GM13976 (cell line): ENCODE data around the gene PDE9A.

ENCODE experiments used
- DNase-seq: peaks from one replicate; pipeline ENCODE4 v3.0.0; 2012; ENCODE audit warnings: low spot score
- in situ Hi-C: fragments of 300-500 bp; cut with MboI; formaldehyde crosslinking; loops from one replicate; pipeline ENCODE4 v1.12.0; 2022; ENCODE audit warnings: low sequenced_read_pairs, mixed read lengths, inconsistent platforms; ENCODE audit not compliant: unreplicated experiment
- TF ChIP-seq, protein P1 (sequence below): IDR thresholded peaks from 2 replicates; pipeline ENCODE4 v1.5.1; 2012; ENCODE audit warnings: borderline replicate concordance, mild to moderate bottlenecking; ENCODE audit not compliant: insufficient read depth; ENCODE audit errors: extremely low read depth, missing control alignments, control extremely low read depth

The PDE9A gene

DNA sequence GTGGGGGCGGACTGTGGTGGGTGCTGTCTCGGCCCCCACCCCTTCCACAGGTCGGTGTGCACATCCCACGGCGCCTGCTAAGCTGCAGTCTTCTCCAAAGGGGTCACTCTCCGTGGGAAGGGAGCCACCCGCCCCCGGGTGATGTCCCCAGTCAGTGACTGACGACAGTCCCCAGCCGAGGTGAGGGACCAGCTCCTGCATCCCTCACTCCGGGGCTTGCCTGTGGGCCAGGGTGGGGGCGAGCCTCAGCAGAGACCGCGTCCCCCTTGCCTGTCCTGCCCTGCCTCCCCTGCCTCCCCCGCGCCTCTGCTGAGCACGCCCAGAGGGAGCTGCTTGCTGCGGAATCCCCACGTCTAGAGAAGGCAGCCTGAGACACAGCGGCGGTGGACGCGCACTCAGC is 35.9 kb upstream of the PDE9A start:
- in situ Hi-C loops, result no loop called here
- TF ChIP-seq, protein P1, sequence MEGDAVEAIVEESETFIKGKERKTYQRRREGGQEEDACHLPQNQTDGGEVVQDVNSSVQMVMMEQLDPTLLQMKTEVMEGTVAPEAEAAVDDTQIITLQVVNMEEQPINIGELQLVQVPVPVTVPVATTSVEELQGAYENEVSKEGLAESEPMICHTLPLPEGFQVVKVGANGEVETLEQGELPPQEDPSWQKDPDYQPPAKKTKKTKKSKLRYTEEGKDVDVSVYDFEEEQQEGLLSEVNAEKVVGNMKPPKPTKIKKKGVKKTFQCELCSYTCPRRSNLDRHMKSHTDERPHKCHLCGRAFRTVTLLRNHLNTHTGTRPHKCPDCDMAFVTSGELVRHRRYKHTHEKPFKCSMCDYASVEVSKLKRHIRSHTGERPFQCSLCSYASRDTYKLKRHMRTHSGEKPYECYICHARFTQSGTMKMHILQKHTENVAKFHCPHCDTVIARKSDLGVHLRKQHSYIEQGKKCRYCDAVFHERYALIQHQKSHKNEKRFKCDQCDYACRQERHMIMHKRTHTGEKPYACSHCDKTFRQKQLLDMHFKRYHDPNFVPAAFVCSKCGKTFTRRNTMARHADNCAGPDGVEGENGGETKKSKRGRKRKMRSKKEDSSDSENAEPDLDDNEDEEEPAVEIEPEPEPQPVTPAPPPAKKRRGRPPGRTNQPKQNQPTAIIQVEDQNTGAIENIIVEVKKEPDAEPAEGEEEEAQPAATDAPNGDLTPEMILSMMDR, result no peak
- DNase-seq, result no peak

DNA sequence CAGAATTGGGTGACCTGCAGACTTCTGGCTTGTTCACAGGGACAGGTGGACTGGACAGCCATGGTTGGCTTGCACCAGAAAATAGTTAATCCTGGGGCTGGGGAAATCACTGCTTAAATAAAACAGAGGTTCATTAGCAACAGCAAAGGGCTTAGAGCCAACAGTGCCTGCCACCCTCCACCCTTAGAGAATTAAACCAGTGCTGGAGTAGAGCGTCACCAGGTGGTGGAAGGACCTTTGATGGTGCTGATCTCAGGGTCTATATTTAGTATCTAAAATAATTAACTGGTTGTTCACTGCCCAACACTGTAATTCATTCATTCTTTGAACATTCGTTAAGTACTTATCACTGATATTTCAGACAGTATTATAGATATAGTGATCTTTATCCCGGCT is 34.7 kb upstream of the PDE9A start:
- DNase-seq, result no peak
- in situ Hi-C loops, result no loop called here

DNA sequence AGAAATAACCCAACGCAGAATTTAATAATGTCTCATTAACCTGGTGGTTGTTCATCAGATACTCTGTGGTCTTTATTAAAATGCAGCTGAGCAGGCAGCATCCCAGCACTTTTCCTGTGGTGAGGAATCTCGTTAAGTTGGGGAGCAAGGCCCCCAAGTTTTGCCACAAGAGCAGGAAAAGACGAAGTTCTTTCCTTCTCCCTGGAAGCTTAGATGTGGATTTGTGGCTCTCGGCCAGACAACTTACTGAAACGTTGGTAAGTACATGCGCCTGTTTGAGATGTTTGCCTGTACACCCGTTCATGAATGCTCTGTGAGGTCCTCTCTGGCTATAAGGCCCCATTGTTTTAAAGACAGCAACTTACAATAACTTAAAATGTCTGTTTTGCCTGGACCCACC is 34.3 kb upstream of the PDE9A start:
- TF ChIP-seq, protein P1, result no peak
- no peak for DNase-seq
- in situ Hi-C loops, result no loop called here

More for the DNA sequence above, 34.7 kb upstream of the PDE9A start:
- TF ChIP-seq, protein P1, result no peak

DNA sequence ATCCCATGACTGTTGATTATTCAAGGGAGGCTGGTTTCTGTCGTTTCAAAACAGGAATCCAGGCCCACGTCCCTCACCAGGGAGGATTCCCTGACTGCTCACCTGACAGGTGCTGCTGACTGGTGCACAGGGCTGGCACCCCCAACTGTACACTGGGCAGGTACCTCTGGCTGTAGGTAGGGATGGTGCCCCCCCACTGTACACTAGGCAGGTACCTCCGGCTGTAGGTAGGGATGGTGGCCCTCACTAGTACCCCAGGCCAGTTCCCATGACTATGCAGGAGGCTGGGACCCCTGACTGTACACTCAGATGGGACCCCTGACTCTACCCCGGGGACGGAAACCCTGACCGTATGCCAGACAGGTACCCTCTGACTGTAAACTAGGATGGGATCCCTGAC is 33.6 kb upstream of the PDE9A start:
- in situ Hi-C loops, result no loop called here
- TF ChIP-seq, protein P1, result no peak

DNA sequence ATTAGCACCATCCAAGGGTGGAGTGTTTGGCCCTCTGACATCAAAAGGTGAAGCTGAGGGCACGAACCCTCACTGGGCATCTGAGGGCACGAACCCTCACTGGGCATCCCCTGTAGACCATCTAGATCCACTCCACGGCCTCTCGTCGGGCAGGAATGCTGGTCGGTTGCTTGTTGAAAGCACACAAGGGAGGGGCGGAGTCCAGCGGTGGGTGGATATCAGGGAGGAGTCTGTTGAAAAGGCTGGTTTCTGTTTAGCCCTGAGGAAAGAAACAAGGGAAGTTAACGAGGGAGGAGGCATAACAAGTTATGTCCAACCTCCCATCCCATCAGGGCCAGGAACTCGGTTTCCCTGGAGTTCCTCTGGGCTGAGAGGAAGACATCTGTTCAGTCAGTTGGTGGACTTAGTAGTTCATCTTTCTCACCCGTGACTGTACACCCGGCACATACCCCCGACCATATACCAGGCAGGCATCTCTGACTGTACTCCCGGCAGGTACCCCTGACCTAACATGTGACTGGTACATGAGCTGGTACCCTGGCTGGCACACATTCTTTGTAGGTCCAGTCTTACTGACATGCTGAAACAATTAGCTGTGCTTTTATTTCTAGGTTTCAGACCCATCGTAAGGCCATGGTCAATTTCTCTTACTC is 32.1 kb upstream of the PDE9A start:
- TF ChIP-seq, protein P1, result no peak
- no peak for DNase-seq
- in situ Hi-C loops, result no loop called here

More for the DNA sequence above, 33.6 kb upstream of the PDE9A start:
- no peak for DNase-seq

DNA sequence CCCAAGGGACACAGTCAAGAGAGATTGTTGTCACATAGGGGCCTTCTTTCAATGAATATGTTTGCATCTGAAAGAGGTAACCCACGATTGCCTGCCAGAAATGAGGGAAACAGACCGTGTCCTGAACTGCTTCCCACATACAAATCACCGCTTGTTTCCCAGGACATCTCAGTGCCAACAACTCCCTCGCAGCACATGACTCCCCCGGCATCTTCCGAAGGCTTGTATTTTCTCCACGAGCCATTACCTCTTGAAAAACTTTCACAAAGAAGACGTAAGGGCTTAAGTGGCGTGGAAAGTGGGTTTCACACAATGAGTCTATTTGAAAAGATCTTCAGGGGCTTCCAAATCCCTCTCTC is 31.6 kb upstream of the PDE9A start:
- in situ Hi-C loops, result no loop called here
- DNase-seq, result no peak
- TF ChIP-seq, protein P1, result no peak
